H1 (cell line): ENCODE results near the gene MORC1. TPM values are rescaled to one million over a fixed set of nuclear protein-coding genes. Genes with fewer than 3 reads are reported as not detected.

Experiments
- CBX8 ChIP-seq: fragments of 300-800, 300-1000 bp; sonication (generic); IDR thresholded peaks from 2 replicates; pipeline ENCODE4 v1.7.1; 2016; ENCODE audit warnings: low read depth, low read length, borderline replicate concordance
- CHD7 ChIP-seq: fragments of 300-600 bp; sonication (generic); IDR thresholded peaks from 2 replicates; pipeline ENCODE4 v1.7.1; 2012; ENCODE audit warnings: low read length, moderate library complexity, mild to moderate bottlenecking, inconsistent platforms; ENCODE audit not compliant: insufficient replicate concordance
- CTCF ChIP-seq, 3 experiments: IDR thresholded peaks; 1 replicate in 2 of 3; 2 replicates in 1 of 3; pipeline versions ENCODE4 v1.5.1 to v1.6.1; 2011; ENCODE audit warnings: low read length in 3 of 3, mild to moderate bottlenecking in 3 of 3, inconsistent platforms in 2 of 3, low read depth in 1 of 3, moderate library complexity in 1 of 3; ENCODE audit not compliant: insufficient read depth in 1 of 3; ENCODE audit errors: control extremely low read depth in 1 of 3
- KDM4A ChIP-seq: IDR thresholded peaks from one replicate; pipeline ENCODE4 v1.7.1; 2012; ENCODE audit warnings: low read depth, mild to moderate bottlenecking, moderate library complexity, low read length, inconsistent platforms; ENCODE audit not compliant: severe bottlenecking
- POLR2AphosphoS5 ChIP-seq: IDR thresholded peaks from 2 replicates; pipeline ENCODE4 v1.6.1; 2011; ENCODE audit warnings: low read depth, low read length
- RAD21 ChIP-seq, 2 experiments: IDR thresholded peaks in 1 of 2; conservative IDR thresholded peaks in 1 of 2; 2 replicates each; pipeline ENCODE4 v1.6.1; 2011; ENCODE audit warnings: low read depth in 2 of 2, low read length in 2 of 2, improper control_type of control experiment in 1 of 2, inconsistent platforms in 1 of 2, mild to moderate bottlenecking in 1 of 2, moderate library complexity in 1 of 2
- polyA plus RNA-seq, 7 experiments: library from polyadenylated mRNA; depleted of rRNA in 3 of 7; stranded (reverse) in 5 of 7; unstranded in 2 of 7; fragments of >200 nt in 5 of 7; fragments of 200-250 nt in 2 of 7; gene quantifications; 1 replicate in 5 of 7; 2 replicates in 1 of 7; 4 replicates in 1 of 7; pipeline versions ENCODE4 v1.2.1 to v1.2.3, GENCODE V29; 2011 to 2013; ENCODE audit warnings: missing spikeins in 2 of 7, mixed read lengths in 2 of 7
- total RNA-seq: library from RNA; stranded (reverse); fragmentation: NEBNext Ultra II Directional; extraction: Animal tissue kit (Norgen Biotek cat#: 25700); gene quantifications from 2 replicates; pipeline ENCODE4 v1.2.1, GENCODE V29; 2021

MORC1 gene
- total and polyA plus RNA-seq, 2 of the 8 experiments (the other 6 are each of a cell fraction or from before 2014, with no cell fraction given), result not detected

DNA sequence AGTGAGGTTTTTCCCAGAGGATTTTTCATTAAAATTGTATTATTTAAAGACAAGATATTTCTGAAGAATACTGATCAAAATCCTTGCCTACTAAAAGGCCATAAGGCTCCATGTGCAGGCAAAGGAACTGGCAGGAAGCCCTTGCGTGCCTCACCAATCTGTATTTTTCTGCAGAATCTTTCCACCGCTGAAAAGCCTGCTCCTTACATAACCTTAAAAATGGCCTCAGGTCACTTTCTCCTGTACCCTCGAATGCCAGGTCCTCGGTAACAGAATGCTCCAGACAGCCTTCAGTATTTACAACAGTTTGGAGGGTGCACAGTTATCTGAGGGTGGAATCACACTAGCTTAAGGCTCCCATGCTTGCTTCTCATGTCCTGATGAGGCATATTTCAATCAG lies 3.2 kb downstream of the MORC1 start (continued):
- TF ChIP-seq CHD7 (no peak), POLR2AphosphoS5 (no peak), CBX8 (no peak), RAD21 (IDR thresholded peaks at IDR 0.05 in 1 of 2, conservative IDR thresholded peaks at IDR 0.05 in 1 of 2; ENCODE audit: low read depth in 2 of 2, low read length in 2 of 2) (no peak), KDM4A (no peak), CTCF (IDR thresholded peaks at IDR 0.05; ENCODE audit: control extremely low read depth in 1 of 3, insufficient read depth in 1 of 3, low read depth in 1 of 3, low read length in 3 of 3) (no peak)
- TF ChIP-seq, all 59 proteins: peak for 0
